NCI-H748 treated with DMSO at 0.1 percent for 48 hours (cell line): ENCODE data around the gene FOXF1.
A peak's percentile ranks its signal among the peaks of the same experiment; 100 is the strongest.

Experiments used
- DNase-seq: peaks from one replicate; lab custom pipeline; 2025; lab: John Stamatoyannopoulos, UW

The FOXF1 gene

GRCh38 chr16:86505185-86505898 is 5.0 kb upstream of the FOXF1 start:
- no peak for DNase-seq

GRCh38 chr16:86505899-86506864 is 4.1 kb upstream of the FOXF1 start:
- no peak for DNase-seq

GRCh38 chr16:86507173-86508027 is 2.9 kb upstream of the FOXF1 start:
- DNase-seq: no peak

- no peak for DNase-seq
Observed at GRCh38 chr16:86508028-86508946, 2.0 kb upstream of the FOXF1 start.

- DNase-seq: peak; percentile 12
Observed at GRCh38 chr16:86508947-86509758, 1.2 kb upstream of the FOXF1 start.

GRCh38 chr16:86509759-86510464 is 415 bp upstream of the FOXF1 start:
- no peak for DNase-seq

GRCh38 chr16:86511317-86512161 is 1.2 kb downstream of the FOXF1 start:
- DNase-seq: no peak

- DNase-seq: no peak
Observed at GRCh38 chr16:86512301-86512859, 2.1 kb downstream of the FOXF1 start.

GRCh38 chr16:86512860-86513470 is 2.6 kb downstream of the FOXF1 start:
- no peak for DNase-seq

GRCh38 chr16:86513471-86514277 is 3.3 kb downstream of the FOXF1 start:
- no peak for DNase-seq

- no peak for DNase-seq
Observed at GRCh38 chr16:86514481-86515376, 4.4 kb downstream of the FOXF1 start.

GRCh38 chr16:86515413-86515776 is 5.1 kb downstream of the FOXF1 start:
- no peak for DNase-seq

- no peak for DNase-seq
Observed at GRCh38 chr16:86515777-86516622, 5.7 kb downstream of the FOXF1 start.

GRCh38 chr16:86516623-86517003 is 6.3 kb downstream of the FOXF1 start:
- no peak for DNase-seq

- DNase-seq: no peak
Observed at GRCh38 chr16:86517033-86517432, 6.7 kb downstream of the FOXF1 start.
